MCF 10A (cell line): ENCODE data around the gene WDR86. TPM values are rescaled to one million over a fixed set of nuclear protein-coding genes. Genes with fewer than 3 reads are reported as not detected.

Source experiments
- BruUV-seq: library from RNA; stranded (reverse); fragments of 400-500 nt; replicated peaks from 2 replicates; lab custom pipeline; 2021; lab: Mats Ljungman, UMichigan
- CTCF ChIA-PET: fragments of 300-600 bp; sonication (Branson Sonifier 250); formaldehyde crosslinking; extraction: SDS; loops from one replicate; lab custom pipeline; 2021; ENCODE audit warnings: antibody characterized with exemption, inconsistent platforms; lab: Yijun Ruan, JAX
- POLR2A ChIA-PET: fragments of 300-600, 350-650 bp; sonication (Branson Sonifier 250); formaldehyde crosslinking; extraction: SDS; loops from one replicate; lab custom pipeline; 2020; ENCODE audit warnings: antibody characterized with exemption, inconsistent platforms; lab: Yijun Ruan, JAX
- DNase-seq: peaks from one replicate; pipeline ENCODE4 v3.0.0-alpha.2; 2018; ENCODE audit not compliant: unreplicated experiment
- H3K27ac Mint-ChIP-seq: one replicate; pipeline ENCODE4 v1.8.0; 2022; ENCODE audit warnings: mild to moderate bottlenecking, low read depth, mixed read lengths; ENCODE audit not compliant: unreplicated experiment
- H3K27me3 Mint-ChIP-seq: one replicate; pipeline ENCODE4 v1.8.0; 2022; ENCODE audit warnings: mixed read lengths; ENCODE audit not compliant: insufficient read depth, unreplicated experiment
- H3K36me3 Mint-ChIP-seq: one replicate; pipeline ENCODE4 v1.8.0; 2022; ENCODE audit warnings: mild to moderate bottlenecking, moderate library complexity, mixed read lengths; ENCODE audit not compliant: insufficient read depth, unreplicated experiment
- H3K4me1 Mint-ChIP-seq: one replicate; pipeline ENCODE4 v1.8.0; 2022; ENCODE audit warnings: mixed read lengths; ENCODE audit not compliant: insufficient read depth, unreplicated experiment
- H3K4me3 Mint-ChIP-seq: one replicate; pipeline ENCODE4 v1.8.0; 2022; ENCODE audit warnings: mild to moderate bottlenecking, moderate library complexity, mixed read lengths; ENCODE audit not compliant: unreplicated experiment
- H3K9me3 Mint-ChIP-seq: one replicate; pipeline ENCODE4 v1.8.0; 2022; ENCODE audit warnings: mixed read lengths; ENCODE audit not compliant: unreplicated experiment
- CTCF ChIP-seq: fragments of 200-600 bp; IDR thresholded peaks from one replicate; pipeline ENCODE4 v1.8.0; 2022; ENCODE audit warnings: antibody characterized with exemption, mild to moderate bottlenecking; ENCODE audit not compliant: unreplicated experiment
- intact Hi-C: fragments of 100-400 bp; cut with micrococcal nuclease; formaldehyde crosslinking; loops from 2 replicates; pipeline ENCODE4 v1.14.1; 2022
- total RNA-seq: library from RNA; stranded (reverse); gene quantifications from 2 replicates; pipeline ENCODE4 v1.2.3, GENCODE V29; 2022

Gene WDR86
- total RNA-seq, 1 experiment from 2014 or later, result not detected

GRCh38 chr7:151390598-151391357, 19.1 kb downstream of the WDR86 start:
- no peak for DNase-seq
- CTCF ChIA-PET, result no interaction called here
- Mint-ChIP-seq H3K4me3 (no peak overlapping the region), H3K4me1 (no peaks in the 10 kb centered on the region), H3K27me3 (peaks cover 45% of the 10 kb centered on the region), H3K27ac (no peak overlapping the region), H3K36me3 (no peaks in the 10 kb centered on the region), H3K9me3 (no peaks in the 10 kb centered on the region)
- intact Hi-C loops, result no loop called here
- POLR2A ChIA-PET, result interaction anchor here (0.6 kb wide), 2 partner anchors 151 to 163 kb away, joined by 3 read pairs; no protein-coding TSS in a partner anchor
- no peak for TF ChIP-seq CTCF
- no TSS peak for BruUV-seq

- TF ChIP-seq CTCF, result no peak
- CTCF ChIA-PET, result interaction anchor here (0.6 kb wide), 1 partner anchor 367 kb away, joined by 4 read pairs; no protein-coding TSS in a partner anchor
- H3K4me3 Mint-ChIP-seq, result no peak overlapping the region
- POLR2A ChIA-PET, result interaction anchor here (0.6 kb wide), 2 partner anchors 152 to 163 kb away, joined by 3 read pairs; no protein-coding TSS in a partner anchor
- no peaks in the 10 kb centered on the region for H3K9me3 Mint-ChIP-seq
- intact Hi-C loops, result no loop called here
- DNase-seq, result no peak
- H3K27me3 Mint-ChIP-seq, result peaks cover 45% of the 10 kb centered on the region
- BruUV-seq, result no TSS peak
- H3K4me1 Mint-ChIP-seq, result no peaks in the 10 kb centered on the region
- H3K36me3 Mint-ChIP-seq, result peaks cover 2% of the 10 kb centered on the region
- H3K27ac Mint-ChIP-seq, result no peak overlapping the region
Measured at GRCh38 chr7:151389768-151390597, 19.9 kb downstream of the WDR86 start.

- Mint-ChIP-seq H3K9me3 (no peaks in the 10 kb centered on the region), H3K4me1 (no peaks in the 10 kb centered on the region), H3K36me3 (peaks cover 6% of the 10 kb centered on the region), H3K4me3 (no peak overlapping the region), H3K27me3 (peaks cover 45% of the 10 kb centered on the region), H3K27ac (no peak overlapping the region)
- no peak for TF ChIP-seq CTCF
- no peak for DNase-seq
- no TSS peak for BruUV-seq
- CTCF ChIA-PET, result interaction anchor here (0.6 kb wide), 1 partner anchor 367 kb away, joined by 4 read pairs; no protein-coding TSS in a partner anchor
- POLR2A ChIA-PET, result no interaction called here
- intact Hi-C loops, result no loop called here
Measured at GRCh38 chr7:151389096-151389767, 20.6 kb downstream of the WDR86 start.

- ChIA-PET CTCF (no interaction called here), POLR2A (no interaction called here)
- Mint-ChIP-seq H3K4me3 (no peak overlapping the region), H3K27ac (no peak overlapping the region), H3K36me3 (peaks cover 6% of the 10 kb centered on the region), H3K9me3 (no peaks in the 10 kb centered on the region), H3K27me3 (peaks cover 42% of the 10 kb centered on the region), H3K4me1 (no peaks in the 10 kb centered on the region)
- no peak for DNase-seq
- BruUV-seq, result no TSS peak
- intact Hi-C loops, result no loop called here
- no peak for TF ChIP-seq CTCF
Measured at GRCh38 chr7:151388430-151388829, 21.4 kb downstream of the WDR86 start.
